Muscle of back (tissue), 11 donors: ENCODE measurements around the gene TSPAN11. TPM values are rescaled to one million over a fixed set of nuclear protein-coding genes. Genes with fewer than 3 reads are reported as not detected.

Source experiments
- DNase-seq, 3 donors: peaks; one replicate each; pipeline versions ENCODE4 v3.0.0 to v3.0.0-alpha.2; 2013
- polyA plus RNA-seq, 10 donors: library from polyadenylated mRNA; unstranded; fragments of 120-200 nt; gene quantifications; one replicate each; pipeline ENCODE4 v1.2.1, GENCODE V29; 2013; ENCODE audit not compliant: insufficient read length in 10 of 10

The TSPAN11 gene
- polyA plus RNA-seq, 10 donors: 6.9 to 16.2 (median 8.9) TPM

GRCh38 chr12:30977537-30978349 lies 51.2 kb downstream of the TSPAN11 start:
- peak in 1 of 3 donors; percentile 29 for DNase-seq

- peak; percentile 46 to 91 (median 79) for DNase-seq
Observed at GRCh38 chr12:30978639-30979038, 52.1 kb downstream of the TSPAN11 start.

GRCh38 chr12:30979371-30980259 lies 53.1 kb downstream of the TSPAN11 start:
- DNase-seq: peak in 1 of 3 donors; percentile 41

- no peak for DNase-seq
Observed at GRCh38 chr12:30980955-30981662, 54.6 kb downstream of the TSPAN11 start.

GRCh38 chr12:30982413-30982812 lies 55.9 kb downstream of the TSPAN11 start:
- DNase-seq: no peak

- DNase-seq: peak in 2 of 3 donors; percentile 52 to 62
Observed at GRCh38 chr12:30985814-30986452, 59.4 kb downstream of the TSPAN11 start.

- no peak for DNase-seq
Observed at GRCh38 chr12:30988086-30988485, 61.5 kb downstream of the TSPAN11 start.

GRCh38 chr12:30988646-30989286 lies 62.2 kb downstream of the TSPAN11 start:
- DNase-seq: no peak

- peak; percentile 33 to 51 (median 36) for DNase-seq
Observed at GRCh38 chr12:30989754-30990153, 63.2 kb downstream of the TSPAN11 start.

- no peak for DNase-seq
Observed at GRCh38 chr12:30990316-30990715, 63.8 kb downstream of the TSPAN11 start.

GRCh38 chr12:30990776-30991175 lies 64.2 kb downstream of the TSPAN11 start:
- no peak for DNase-seq

- no peak for DNase-seq
Observed at GRCh38 chr12:30991466-30991865, 64.9 kb downstream of the TSPAN11 start.

- DNase-seq: no peak
Observed at GRCh38 chr12:30992381-30992780, 65.8 kb downstream of the TSPAN11 start.

- DNase-seq: no peak
Observed at GRCh38 chr12:30993766-30994165, 67.2 kb downstream of the TSPAN11 start.

GRCh38 chr12:30994274-30994673 lies 67.7 kb downstream of the TSPAN11 start:
- DNase-seq: no peak

GRCh38 chr12:30996255-30996654 lies 69.7 kb downstream of the TSPAN11 start:
- peak in 2 of 3 donors; percentile 45 to 47 for DNase-seq

- DNase-seq: no peak
Observed at GRCh38 chr12:30996752-30997151, 70.2 kb downstream of the TSPAN11 start.

- DNase-seq: no peak
Observed at GRCh38 chr12:30997685-30998440, 71.3 kb downstream of the TSPAN11 start.

- no peak for DNase-seq
Observed at GRCh38 chr12:30999011-30999410, 72.5 kb downstream of the TSPAN11 start.

- DNase-seq: no peak
Observed at GRCh38 chr12:30999723-31000122, 73.2 kb downstream of the TSPAN11 start.
